ENCODE measurements around the gene TFAP2A. TPM values are rescaled to one million over a fixed set of nuclear protein-coding genes. Genes with fewer than 3 reads are reported as not detected.

TFAP2A gene
- total RNA-seq, 1 experiment from 2014 or later, result 0.42 TPM

DNA sequence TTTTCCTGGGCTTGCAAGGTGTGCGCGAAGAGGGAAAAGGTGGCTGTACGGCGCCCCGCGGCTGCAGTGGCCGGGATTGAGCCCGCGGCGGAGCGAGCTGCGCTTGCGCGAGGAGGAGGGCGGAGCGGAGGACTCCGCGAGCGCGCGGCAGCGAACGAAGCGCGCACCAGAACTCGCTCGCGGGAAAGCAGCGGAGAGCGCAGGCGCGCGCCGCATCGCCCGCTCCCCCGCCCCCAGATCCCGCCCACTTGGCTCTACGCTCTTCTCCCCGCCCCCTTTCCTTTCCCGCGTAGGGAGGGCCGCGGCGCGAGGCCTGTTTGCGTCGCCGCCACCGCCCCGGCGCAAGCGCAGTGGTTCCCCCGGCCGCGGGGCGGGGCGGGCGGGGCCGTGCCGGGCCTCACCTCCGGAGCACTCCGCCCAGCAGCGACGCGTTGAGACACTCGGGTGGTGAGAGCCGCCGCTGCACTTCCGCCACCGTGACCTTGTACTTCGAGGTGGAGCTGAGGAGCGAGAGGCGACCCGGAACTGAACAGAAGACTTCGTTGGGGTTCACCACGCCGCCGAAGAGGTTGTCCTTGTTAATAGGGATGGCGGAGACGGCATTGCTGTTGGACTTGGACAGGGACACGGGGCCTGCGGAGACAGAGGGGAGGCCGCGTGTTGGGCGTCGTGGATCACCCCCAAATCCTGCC, 10.6 kb downstream of the TFAP2A start:
- ATAC-seq (peak; percentile 90), DNase-seq (ENCODE audit: low spot score) (peak; percentile 95)
- peak overlapping the region; percentile 83 for H3K4me3 Mint-ChIP-seq
- POLR2A ChIA-PET, result interaction anchor here (0.9 to 1.0 kb wide), 4 partner anchors 9 to 23 kb away, joined by 3 to 5 read pairs (median 4); no protein-coding TSS in a partner anchor
- CTCF ChIA-PET, result interaction anchor here (1.0 to 2.6 kb wide), 7 partner anchors 8 to 156 kb away, joined by 4 to 30 read pairs (median 5); partner anchors contain the start of gene TFAP2A
- peaks cover 92% of the 10 kb centered on the region for H3K27me3 Mint-ChIP-seq (ENCODE audit: low read depth)
- H3K27ac Mint-ChIP-seq, result peak overlapping the region; percentile 94
- H3K36me3 Mint-ChIP-seq, result no peaks in the 10 kb centered on the region
- no peaks in the 10 kb centered on the region for H3K9me3 Mint-ChIP-seq
- H3K4me1 Mint-ChIP-seq, result peaks cover 86% of the 10 kb centered on the region
- TF ChIP-seq USF1 (CRISPR knock-in tag; IDR thresholded peaks at IDR 0.05), result 0 out of 2 replicates have a peak, but pooled peaks have one; percentile 21
- peak; percentile 80; the same call in 1 of the 2 replicates for TF ChIP-seq ZNF532 (CRISPR knock-in tag; IDR thresholded peaks at IDR 0.05; ENCODE audit: borderline replicate concordance)
- TF ChIP-seq, protein P1, sequence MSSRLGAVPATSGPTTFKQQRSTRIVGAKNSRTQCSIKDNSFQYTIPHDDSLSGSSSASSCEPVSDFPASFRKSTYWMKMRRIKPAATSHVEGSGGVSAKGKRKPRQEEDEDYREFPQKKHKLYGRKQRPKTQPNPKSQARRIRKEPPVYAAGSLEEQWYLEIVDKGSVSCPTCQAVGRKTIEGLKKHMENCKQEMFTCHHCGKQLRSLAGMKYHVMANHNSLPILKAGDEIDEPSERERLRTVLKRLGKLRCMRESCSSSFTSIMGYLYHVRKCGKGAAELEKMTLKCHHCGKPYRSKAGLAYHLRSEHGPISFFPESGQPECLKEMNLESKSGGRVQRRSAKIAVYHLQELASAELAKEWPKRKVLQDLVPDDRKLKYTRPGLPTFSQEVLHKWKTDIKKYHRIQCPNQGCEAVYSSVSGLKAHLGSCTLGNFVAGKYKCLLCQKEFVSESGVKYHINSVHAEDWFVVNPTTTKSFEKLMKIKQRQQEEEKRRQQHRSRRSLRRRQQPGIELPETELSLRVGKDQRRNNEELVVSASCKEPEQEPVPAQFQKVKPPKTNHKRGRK (CRISPR knock-in tag; IDR thresholded peaks at IDR 0.05; ENCODE audit: borderline replicate concordance), result 0 out of 2 replicates have a peak, but pooled peaks have one; percentile 16
- TF ChIP-seq OVOL2 (CRISPR knock-in tag; IDR thresholded peaks at IDR 0.05; ENCODE audit: borderline replicate concordance), result no peak
- no peak for TF ChIP-seq RELA (CRISPR knock-in tag; IDR thresholded peaks at IDR 0.05; ENCODE audit: borderline replicate concordance)
- peak; percentile 70 for TF ChIP-seq FOXK1 (CRISPR knock-in tag; IDR thresholded peaks at IDR 0.05)
- TF ChIP-seq ETV6 (CRISPR knock-in tag; IDR thresholded peaks at IDR 0.05), result no peak
- TF ChIP-seq ZNF671 (CRISPR knock-in tag; IDR thresholded peaks at IDR 0.05), result no peak
- no peak for TF ChIP-seq JUN (CRISPR knock-in tag; IDR thresholded peaks at IDR 0.05)
- TF ChIP-seq ESRRA (CRISPR knock-in tag; IDR thresholded peaks at IDR 0.05; ENCODE audit: borderline replicate concordance), result peak; percentile 36; the same call in 1 of the 2 replicates
- TF ChIP-seq ZBTB21 (CRISPR knock-in tag; IDR thresholded peaks at IDR 0.05; ENCODE audit: borderline replicate concordance), result no peak
- TF ChIP-seq NR2C2 (CRISPR knock-in tag; IDR thresholded peaks at IDR 0.05), result peak; percentile 92
- TF ChIP-seq FOXP1 (CRISPR knock-in tag; IDR thresholded peaks at IDR 0.05; ENCODE audit: borderline replicate concordance), result peak; percentile 68
- TF ChIP-seq, protein P2, sequence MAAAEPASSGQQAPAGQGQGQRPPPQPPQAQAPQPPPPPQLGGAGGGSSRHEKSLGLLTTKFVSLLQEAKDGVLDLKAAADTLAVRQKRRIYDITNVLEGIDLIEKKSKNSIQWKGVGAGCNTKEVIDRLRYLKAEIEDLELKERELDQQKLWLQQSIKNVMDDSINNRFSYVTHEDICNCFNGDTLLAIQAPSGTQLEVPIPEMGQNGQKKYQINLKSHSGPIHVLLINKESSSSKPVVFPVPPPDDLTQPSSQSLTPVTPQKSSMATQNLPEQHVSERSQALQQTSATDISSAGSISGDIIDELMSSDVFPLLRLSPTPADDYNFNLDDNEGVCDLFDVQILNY (CRISPR knock-in tag; IDR thresholded peaks at IDR 0.05), result peak; percentile 78; the same call in 1 of the 2 replicates
- TF ChIP-seq PRRX2 (CRISPR knock-in tag; IDR thresholded peaks at IDR 0.05), result 0 out of 2 replicates have a peak, but pooled peaks have one; percentile 38
- TF ChIP-seq, protein P3, sequence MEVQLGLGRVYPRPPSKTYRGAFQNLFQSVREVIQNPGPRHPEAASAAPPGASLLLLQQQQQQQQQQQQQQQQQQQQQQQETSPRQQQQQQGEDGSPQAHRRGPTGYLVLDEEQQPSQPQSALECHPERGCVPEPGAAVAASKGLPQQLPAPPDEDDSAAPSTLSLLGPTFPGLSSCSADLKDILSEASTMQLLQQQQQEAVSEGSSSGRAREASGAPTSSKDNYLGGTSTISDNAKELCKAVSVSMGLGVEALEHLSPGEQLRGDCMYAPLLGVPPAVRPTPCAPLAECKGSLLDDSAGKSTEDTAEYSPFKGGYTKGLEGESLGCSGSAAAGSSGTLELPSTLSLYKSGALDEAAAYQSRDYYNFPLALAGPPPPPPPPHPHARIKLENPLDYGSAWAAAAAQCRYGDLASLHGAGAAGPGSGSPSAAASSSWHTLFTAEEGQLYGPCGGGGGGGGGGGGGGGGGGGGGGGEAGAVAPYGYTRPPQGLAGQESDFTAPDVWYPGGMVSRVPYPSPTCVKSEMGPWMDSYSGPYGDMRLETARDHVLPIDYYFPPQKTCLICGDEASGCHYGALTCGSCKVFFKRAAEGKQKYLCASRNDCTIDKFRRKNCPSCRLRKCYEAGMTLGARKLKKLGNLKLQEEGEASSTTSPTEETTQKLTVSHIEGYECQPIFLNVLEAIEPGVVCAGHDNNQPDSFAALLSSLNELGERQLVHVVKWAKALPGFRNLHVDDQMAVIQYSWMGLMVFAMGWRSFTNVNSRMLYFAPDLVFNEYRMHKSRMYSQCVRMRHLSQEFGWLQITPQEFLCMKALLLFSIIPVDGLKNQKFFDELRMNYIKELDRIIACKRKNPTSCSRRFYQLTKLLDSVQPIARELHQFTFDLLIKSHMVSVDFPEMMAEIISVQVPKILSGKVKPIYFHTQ (CRISPR knock-in tag; IDR thresholded peaks at IDR 0.05), result no peak
- TF ChIP-seq, protein P4, sequence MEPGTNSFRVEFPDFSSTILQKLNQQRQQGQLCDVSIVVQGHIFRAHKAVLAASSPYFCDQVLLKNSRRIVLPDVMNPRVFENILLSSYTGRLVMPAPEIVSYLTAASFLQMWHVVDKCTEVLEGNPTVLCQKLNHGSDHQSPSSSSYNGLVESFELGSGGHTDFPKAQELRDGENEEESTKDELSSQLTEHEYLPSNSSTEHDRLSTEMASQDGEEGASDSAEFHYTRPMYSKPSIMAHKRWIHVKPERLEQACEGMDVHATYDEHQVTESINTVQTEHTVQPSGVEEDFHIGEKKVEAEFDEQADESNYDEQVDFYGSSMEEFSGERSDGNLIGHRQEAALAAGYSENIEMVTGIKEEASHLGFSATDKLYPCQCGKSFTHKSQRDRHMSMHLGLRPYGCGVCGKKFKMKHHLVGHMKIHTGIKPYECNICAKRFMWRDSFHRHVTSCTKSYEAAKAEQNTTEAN (CRISPR knock-in tag; IDR thresholded peaks at IDR 0.05), result peak; percentile 56; the same call in 1 of the 2 replicates
- TF ChIP-seq KAT7 (CRISPR knock-in tag; IDR thresholded peaks at IDR 0.05; ENCODE audit: borderline replicate concordance), result no peak
- TF ChIP-seq, protein P5, sequence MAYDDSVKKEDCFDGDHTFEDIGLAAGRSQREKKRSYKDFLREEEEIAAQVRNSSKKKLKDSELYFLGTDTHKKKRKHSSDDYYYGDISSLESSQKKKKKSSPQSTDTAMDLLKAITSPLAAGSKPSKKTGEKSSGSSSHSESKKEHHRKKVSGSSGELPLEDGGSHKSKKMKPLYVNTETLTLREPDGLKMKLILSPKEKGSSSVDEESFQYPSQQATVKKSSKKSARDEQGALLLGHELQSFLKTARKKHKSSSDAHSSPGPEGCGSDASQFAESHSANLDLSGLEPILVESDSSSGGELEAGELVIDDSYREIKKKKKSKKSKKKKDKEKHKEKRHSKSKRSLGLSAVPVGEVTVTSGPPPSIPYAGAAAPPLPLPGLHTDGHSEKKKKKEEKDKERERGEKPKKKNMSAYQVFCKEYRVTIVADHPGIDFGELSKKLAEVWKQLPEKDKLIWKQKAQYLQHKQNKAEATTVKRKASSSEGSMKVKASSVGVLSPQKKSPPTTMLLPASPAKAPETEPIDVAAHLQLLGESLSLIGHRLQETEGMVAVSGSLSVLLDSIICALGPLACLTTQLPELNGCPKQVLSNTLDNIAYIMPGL (CRISPR knock-in tag; IDR thresholded peaks at IDR 0.05), result no peak
- TF ChIP-seq, protein P6, sequence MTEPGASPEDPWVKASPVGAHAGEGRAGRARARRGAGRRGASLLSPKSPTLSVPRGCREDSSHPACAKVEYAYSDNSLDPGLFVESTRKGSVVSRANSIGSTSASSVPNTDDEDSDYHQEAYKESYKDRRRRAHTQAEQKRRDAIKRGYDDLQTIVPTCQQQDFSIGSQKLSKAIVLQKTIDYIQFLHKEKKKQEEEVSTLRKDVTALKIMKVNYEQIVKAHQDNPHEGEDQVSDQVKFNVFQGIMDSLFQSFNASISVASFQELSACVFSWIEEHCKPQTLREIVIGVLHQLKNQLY (CRISPR knock-in tag; IDR thresholded peaks at IDR 0.05), result no peak
- TF ChIP-seq SP1 (CRISPR knock-in tag; conservative IDR thresholded peaks at IDR 0.05), result peak; percentile 88
- TF ChIP-seq CREM (CRISPR knock-in tag; IDR thresholded peaks at IDR 0.05), result 0 out of 2 replicates have a peak, but pooled peaks have one; percentile 62

All from WTC11 (cell line).